Spinal cord (tissue), 10 donors: ENCODE measurements around the gene PPM1E. TPM values are rescaled to one million over a fixed set of nuclear protein-coding genes. Genes with fewer than 3 reads are reported as not detected.

Source experiments
- DNase-seq, 6 donors: peaks; one replicate each; pipeline versions ENCODE4 v3.0.0 to v3.0.0-alpha.2; 2013 to 2015; ENCODE audit warnings: low spot score in 6 of 6, low read depth in 4 of 6
- H3K27ac ChIP-seq: one replicate; pipeline ENCODE4 v1.5.1; 2013; ENCODE audit warnings: low read depth, low read length, control low read depth
- H3K27me3 ChIP-seq: one replicate; pipeline ENCODE4 v1.6.1; 2013; ENCODE audit warnings: low read length; ENCODE audit not compliant: control insufficient read depth, insufficient read depth
- H3K36me3 ChIP-seq: one replicate; pipeline ENCODE4 v1.6.1; 2013; ENCODE audit warnings: low read length; ENCODE audit not compliant: control insufficient read depth, insufficient read depth
- H3K4me1 ChIP-seq: one replicate; pipeline ENCODE4 v1.6.1; 2013; ENCODE audit warnings: low read length; ENCODE audit not compliant: control insufficient read depth, insufficient read depth
- H3K4me3 ChIP-seq: one replicate; pipeline ENCODE4 v1.5.1; 2013; ENCODE audit warnings: low read depth, low read length, control low read depth
- H3K9me3 ChIP-seq: one replicate; pipeline ENCODE4 v1.6.1; 2013; ENCODE audit warnings: low read length; ENCODE audit not compliant: control insufficient read depth, insufficient read depth
- WGBS: methylation state at CpG from one replicate; pipeline ENCODE4 v1.1.5; 2013; ENCODE audit warnings: missing lambda C conversion rate; ENCODE audit not compliant: insufficient coverage; 5-methylcytosine and 5-hydroxymethylcytosine counted together
- polyA plus RNA-seq, 2 donors: library from polyadenylated mRNA; unstranded; fragments of 120-200 nt; gene quantifications; one replicate each; pipeline ENCODE4 v1.2.1, GENCODE V29; 2013; ENCODE audit not compliant: insufficient read length in 2 of 2
- total RNA-seq, 2 donors: library from RNA; depleted of rRNA in 1 of 2; stranded (reverse); fragments of 120-200 nt in 1 of 2; fragments of >200 nt in 1 of 2; gene quantifications; one replicate each; pipeline versions ENCODE4 v1.2.3 to v1.2.4, GENCODE V29; 2013 to 2014
- donor health status: healthy.

Gene PPM1E
- total and polyA plus RNA-seq, 4 donors = 10.9 to 42.0 (median 32.6) TPM

- Histone ChIP-seq H3K9me3 (no peaks in the 10 kb centered on the region), H3K27ac (no peak overlapping the region), H3K27me3 (no peaks in the 10 kb centered on the region), H3K4me1 (no peaks in the 10 kb centered on the region), H3K36me3 (peaks cover 2% of the 10 kb centered on the region), H3K4me3 (no peak overlapping the region)
- no CpG with 5 or more reads among the region's 1 CpG for WGBS
- no peak for DNase-seq
These were observed 248.2 kb downstream of the PPM1E start for GRCh38 chr17:59003860-59004259.

- no peaks in the 10 kb centered on the region for H3K9me3 ChIP-seq
- peak; percentile 31 to 91 (median 62) for DNase-seq
- no peaks in the 10 kb centered on the region for H3K4me1 ChIP-seq
- no peaks in the 10 kb centered on the region for H3K27me3 ChIP-seq
- H3K4me3 ChIP-seq = no peak overlapping the region
- peaks cover 4% of the 10 kb centered on the region for H3K36me3 ChIP-seq
- WGBS = no CpG with 5 or more reads among the region's 4 CpGs
- no peak overlapping the region for H3K27ac ChIP-seq
These were observed 248.9 kb downstream of the PPM1E start for GRCh38 chr17:59004338-59005111.

DNA sequence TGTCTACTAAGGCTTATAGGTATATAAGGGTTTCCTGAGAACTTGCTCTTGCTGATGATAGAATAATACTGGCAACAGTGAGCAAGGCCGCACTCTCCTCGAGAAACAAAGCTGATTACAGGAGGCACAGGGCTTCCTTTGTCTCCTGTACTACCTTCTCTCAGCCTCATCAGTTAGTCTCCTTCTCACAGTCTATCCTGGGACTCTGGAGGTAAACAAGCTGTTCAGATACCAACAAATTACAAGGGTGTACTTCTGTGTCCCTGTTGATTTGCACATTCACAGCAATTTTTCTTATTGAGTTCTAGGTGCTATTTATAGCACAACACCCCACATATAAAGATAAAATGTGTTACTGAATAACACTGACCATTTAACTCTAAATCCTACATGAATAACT is 252.3 kb downstream of the PPM1E start:
- Histone ChIP-seq H3K4me3 (no peak overlapping the region), H3K9me3 (no peaks in the 10 kb centered on the region), H3K36me3 (peaks cover 9% of the 10 kb centered on the region), H3K27me3 (no peaks in the 10 kb centered on the region), H3K27ac (no peak overlapping the region), H3K4me1 (no peaks in the 10 kb centered on the region)
- WGBS = 75% methylated on average over 2 of the region's 2 CpGs
- no peak for DNase-seq

DNA sequence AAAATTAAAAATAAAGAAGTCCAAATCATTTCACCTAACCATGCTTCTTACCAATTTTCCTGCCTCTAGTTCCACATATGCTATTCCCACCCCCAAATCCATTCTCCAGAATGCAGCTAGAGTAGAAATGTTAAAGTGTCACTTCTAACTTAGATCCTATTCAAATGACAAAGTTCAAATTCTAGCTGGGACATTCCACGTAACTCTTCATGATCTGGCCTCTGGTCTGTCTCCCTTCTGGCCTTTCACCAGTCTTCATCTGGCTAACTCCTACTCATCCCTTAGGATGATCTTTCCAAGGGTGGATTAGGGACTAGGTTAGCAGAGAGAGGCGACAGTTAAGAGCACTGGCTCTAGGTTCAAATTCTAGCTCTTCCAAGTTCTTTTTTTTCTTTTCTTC is 253.1 kb downstream of the PPM1E start:
- no peaks in the 10 kb centered on the region for H3K9me3 ChIP-seq
- no peaks in the 10 kb centered on the region for H3K4me1 ChIP-seq
- DNase-seq = no peak
- H3K36me3 ChIP-seq = peaks cover 9% of the 10 kb centered on the region
- no peak overlapping the region for H3K4me3 ChIP-seq
- no peaks in the 10 kb centered on the region for H3K27me3 ChIP-seq
- WGBS = 100% methylated on average over 1 of the region's 2 CpGs
- H3K27ac ChIP-seq = no peak overlapping the region

DNA sequence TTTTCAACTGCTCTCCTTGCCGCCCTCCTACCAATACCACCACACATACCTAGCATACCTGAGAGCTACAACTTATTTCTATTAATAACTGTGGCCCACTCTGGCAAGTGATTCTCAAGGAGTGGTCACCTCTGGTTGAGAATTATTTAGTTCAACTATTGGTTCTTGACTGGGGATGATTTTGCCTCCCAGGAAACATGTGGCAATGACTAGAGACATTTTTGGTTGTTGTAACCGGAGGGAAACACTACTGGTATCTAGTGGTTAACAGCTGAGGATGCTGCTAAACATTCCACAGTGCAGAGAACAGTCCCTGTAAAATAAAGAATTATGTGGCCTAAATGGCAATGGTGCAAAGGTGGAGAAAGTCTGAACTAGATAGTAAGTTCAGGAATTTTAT is 254.4 kb downstream of the PPM1E start:
- Histone ChIP-seq H3K4me1 (no peaks in the 10 kb centered on the region), H3K9me3 (no peaks in the 10 kb centered on the region), H3K36me3 (peaks cover 10% of the 10 kb centered on the region), H3K27me3 (no peaks in the 10 kb centered on the region), H3K27ac (no peak overlapping the region), H3K4me3 (no peak overlapping the region)
- DNase-seq = no peak
- WGBS = 100% methylated on average over 1 of the region's 2 CpGs

DNA sequence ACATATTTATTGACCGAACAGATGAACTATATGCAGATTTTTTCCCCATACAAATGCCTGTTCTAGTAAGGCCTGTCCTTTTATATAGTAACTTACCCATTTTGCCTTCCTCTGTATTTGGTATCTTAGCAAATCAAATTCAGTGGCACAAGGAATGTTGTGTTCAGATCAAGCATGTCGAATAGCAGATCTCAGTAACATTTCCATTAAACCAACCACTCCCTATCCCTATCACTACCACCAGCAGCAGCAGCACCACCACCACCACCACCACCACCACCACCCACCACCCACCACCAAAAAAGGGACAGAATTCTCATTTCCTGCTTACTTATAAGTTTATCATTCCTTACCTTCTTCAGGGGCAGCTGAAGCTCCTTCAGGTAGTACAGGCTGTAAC is 256.3 kb downstream of the PPM1E start:
- no peak for DNase-seq
- WGBS = no CpG with 5 or more reads among the region's 2 CpGs

DNA sequence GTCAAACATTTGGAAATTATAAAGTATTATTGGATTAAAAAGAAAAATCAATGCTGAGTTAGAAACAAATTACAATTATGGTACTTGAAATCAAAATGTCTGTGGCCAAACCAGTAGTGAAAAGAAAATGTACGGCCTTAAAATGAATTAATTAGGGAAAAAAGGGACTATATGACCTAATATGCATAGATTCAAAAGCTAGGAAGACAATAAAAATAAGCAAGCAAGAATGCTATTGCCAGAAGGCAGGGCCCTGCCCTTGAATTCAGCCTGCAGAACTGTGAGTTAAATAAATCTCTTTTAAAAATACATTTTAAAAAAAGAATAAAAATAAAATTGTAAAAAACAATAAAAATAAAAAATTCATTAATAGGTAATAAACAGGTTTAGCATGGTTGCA is 262.4 kb downstream of the PPM1E start:
- Histone ChIP-seq H3K4me1 (no peaks in the 10 kb centered on the region), H3K4me3 (no peak overlapping the region), H3K36me3 (peaks cover 10% of the 10 kb centered on the region), H3K27me3 (no peaks in the 10 kb centered on the region), H3K9me3 (no peaks in the 10 kb centered on the region), H3K27ac (no peak overlapping the region)
- DNase-seq = no peak
- WGBS = 60% methylated on average over 1 of the region's 1 CpG

More for the DNA sequence above, 256.3 kb downstream of the PPM1E start:
- Histone ChIP-seq H3K27me3 (no peaks in the 10 kb centered on the region), H3K4me1 (no peaks in the 10 kb centered on the region), H3K27ac (no peak overlapping the region), H3K9me3 (no peaks in the 10 kb centered on the region), H3K4me3 (no peak overlapping the region), H3K36me3 (peaks cover 19% of the 10 kb centered on the region)

GRCh38 chr17:59024916-59025315 is 269.3 kb downstream of the PPM1E start:
- Histone ChIP-seq H3K27ac (no peak overlapping the region), H3K36me3 (no peaks in the 10 kb centered on the region), H3K4me1 (no peaks in the 10 kb centered on the region), H3K9me3 (no peaks in the 10 kb centered on the region), H3K4me3 (no peak overlapping the region), H3K27me3 (no peaks in the 10 kb centered on the region)
- no CpG with 5 or more reads among the region's 2 CpGs for WGBS
- DNase-seq = no peak

DNA sequence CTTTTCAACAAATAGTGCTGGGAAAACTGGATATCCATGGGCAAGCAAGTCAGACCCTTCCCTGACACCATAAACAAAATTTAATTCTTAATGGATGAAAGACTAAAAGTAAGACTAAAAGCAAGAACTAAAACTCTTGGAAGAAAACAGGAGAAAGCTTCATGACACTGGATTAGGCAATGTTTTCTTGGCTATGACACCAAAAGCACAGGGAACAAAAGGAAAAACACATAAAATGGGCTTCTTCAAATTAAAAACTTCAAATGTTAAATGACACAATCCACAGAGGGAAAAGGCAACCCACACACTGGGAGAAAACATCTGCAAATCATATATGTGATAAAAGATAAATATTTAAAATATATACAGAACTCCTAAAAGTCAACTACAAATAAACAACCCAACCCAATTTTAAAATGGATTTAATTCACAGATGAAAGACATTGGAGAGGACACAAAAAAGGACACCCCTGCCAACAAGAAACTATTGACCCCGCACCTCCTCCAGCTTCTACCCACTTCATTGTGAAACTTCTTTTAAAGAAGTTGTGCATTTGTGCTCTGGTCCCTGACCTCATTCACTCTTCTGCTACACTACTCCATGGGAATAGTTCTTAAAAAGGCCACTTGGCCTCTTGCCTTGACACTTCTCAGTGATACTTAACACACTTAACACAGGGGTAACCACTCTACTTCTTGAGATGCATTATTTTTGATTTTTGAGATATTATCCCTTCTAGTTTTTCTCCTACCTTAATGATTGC is 270.7 kb downstream of the PPM1E start:
- peak in 1 of 6 donors; percentile 10 for DNase-seq
- H3K9me3 ChIP-seq = no peaks in the 10 kb centered on the region
- no CpG with 5 or more reads among the region's 1 CpG for WGBS
- H3K27me3 ChIP-seq = no peaks in the 10 kb centered on the region
- no peaks in the 10 kb centered on the region for H3K4me1 ChIP-seq
- H3K36me3 ChIP-seq = no peaks in the 10 kb centered on the region
- H3K27ac ChIP-seq = no peak overlapping the region
- no peak overlapping the region for H3K4me3 ChIP-seq

GRCh38 chr17:59027750-59028149 is 272.1 kb downstream of the PPM1E start:
- H3K9me3 ChIP-seq = no peaks in the 10 kb centered on the region
- no peak overlapping the region for H3K27ac ChIP-seq
- no peaks in the 10 kb centered on the region for H3K27me3 ChIP-seq
- H3K36me3 ChIP-seq = no peaks in the 10 kb centered on the region
- no peak for DNase-seq
- H3K4me1 ChIP-seq = no peaks in the 10 kb centered on the region
- WGBS = 87% methylated on average over 3 of the region's 4 CpGs
- no peak overlapping the region for H3K4me3 ChIP-seq
